Adipose tissue (tissue), 3 donors: Measurements from ENCODE around the gene CRYBG2. TPM values are rescaled to one million over a fixed set of nuclear protein-coding genes. Genes with fewer than 3 reads are reported as not detected.
A peak's percentile ranks its signal among the peaks of the same experiment; 100 is the strongest.

ENCODE experiments used
- H3K27ac ChIP-seq: one replicate; pipeline ENCODE4 v1.5.1; 2013; ENCODE audit warnings: low read depth, low read length
- WGBS, 3 donors: extraction: QIAGEN DNeasy Blood & Tissue Kit; methylation state at CpG; one replicate each; pipeline ENCODE4 v1.1.7; 2013; 5-methylcytosine and 5-hydroxymethylcytosine counted together
- polyA plus RNA-seq, 3 donors: library from polyadenylated mRNA; stranded (reverse); fragments of 200-250 nt; gene quantifications; one replicate each; pipeline ENCODE4 v1.2.3, GENCODE V29; 2013
- donor health status: healthy with polysubstance abuse.
- donor health status: Bipolar disorder and iron deficiency.
- donor health status: healthy.

The CRYBG2 gene
- polyA plus RNA-seq, 3 donors, result 0.14 to 0.18 TPM; not detected in 1

GRCh38 chr1:26289158-26290059 is 64.5 kb downstream of the CRYBG2 start:
- H3K27ac ChIP-seq, result no peak overlapping the region
- 62 to 89% (median 71%) methylated on average over 21 of the region's 21 CpGs for WGBS, 3 donors

- WGBS, 3 donors, result 32 to 62% (median 37%) methylated on average over 5 of the region's 5 CpGs
- peak overlapping the region; percentile 52 for H3K27ac ChIP-seq
Observed at GRCh38 chr1:26288311-26288941, 65.5 kb downstream of the CRYBG2 start.

GRCh38 chr1:26287811-26288210 is 66.1 kb downstream of the CRYBG2 start:
- 68 to 93% (median 75%) methylated on average over 5 of the region's 5 CpGs for WGBS, 3 donors
- H3K27ac ChIP-seq, result no peak overlapping the region

- 27 to 72% (median 30%) methylated on average over 8 of the region's 8 CpGs for WGBS, 3 donors
Observed at GRCh38 chr1:26287033-26287711, 66.8 kb downstream of the CRYBG2 start.

GRCh38 chr1:26286064-26286416 is 67.9 kb downstream of the CRYBG2 start:
- no peak overlapping the region for H3K27ac ChIP-seq

More at GRCh38 chr1:26287033-26287711, 66.8 kb downstream of the CRYBG2 start:
- H3K27ac ChIP-seq, result no peak overlapping the region

GRCh38 chr1:26285366-26286063 is 68.4 kb downstream of the CRYBG2 start:
- 77 to 87% (median 83%) methylated on average over 19 of the region's 19 CpGs for WGBS, 3 donors
- no peak overlapping the region for H3K27ac ChIP-seq

More at GRCh38 chr1:26286064-26286416, 67.9 kb downstream of the CRYBG2 start:
- WGBS, 3 donors, result 76 to 93% (median 91%) methylated on average over 2 of the region's 2 CpGs

GRCh38 chr1:26284597-26285347 is 69.2 kb downstream of the CRYBG2 start:
- H3K27ac ChIP-seq, result no peak overlapping the region
- 27 to 56% (median 29%) methylated on average over 22 of the region's 22 CpGs for WGBS, 3 donors

- no peak overlapping the region for H3K27ac ChIP-seq
- WGBS, 3 donors, result 83 to 88% (median 83%) methylated on average over 12 of the region's 12 CpGs
Observed at GRCh38 chr1:26283871-26284596, 69.9 kb downstream of the CRYBG2 start.

- no peak overlapping the region for H3K27ac ChIP-seq
- 66 to 67% (median 66%) methylated on average over 4 of the region's 4 CpGs for WGBS, 3 donors
Observed at GRCh38 chr1:26283279-26283853, 70.6 kb downstream of the CRYBG2 start.

- H3K27ac ChIP-seq, result no peak overlapping the region
- WGBS, 3 donors, result 81 to 82% (median 81%) methylated on average over 21 to 22 of the region's 22 CpGs
Observed at GRCh38 chr1:26282401-26282918, 71.5 kb downstream of the CRYBG2 start.

GRCh38 chr1:26281971-26282370 is 72.0 kb downstream of the CRYBG2 start:
- 36 to 59% (median 39%) methylated on average over 11 to 15 of the region's 15 CpGs for WGBS, 3 donors

GRCh38 chr1:26281091-26281958 is 72.6 kb downstream of the CRYBG2 start:
- WGBS, 3 donors, result 81 to 96% (median 90%) methylated on average over 5 of the region's 5 CpGs
- no peak overlapping the region for H3K27ac ChIP-seq

More at GRCh38 chr1:26281971-26282370, 72.0 kb downstream of the CRYBG2 start:
- no peak overlapping the region for H3K27ac ChIP-seq

GRCh38 chr1:26280333-26281042 is 73.4 kb downstream of the CRYBG2 start:
- 26 to 34% (median 29%) methylated on average over 16 to 20 of the region's 20 CpGs for WGBS, 3 donors
- H3K27ac ChIP-seq, result peak overlapping the region; percentile 75

- peak within 1 kb of the TSS; percentile 75 for H3K27ac ChIP-seq
- WGBS, 3 donors, result 1 to 2% (median 1%) methylated on average over 56 to 66 of the region's 66 CpGs
Observed at GRCh38 chr1:26279456-26280332, 74.2 kb downstream of the CRYBG2 start, which contains the start of gene SH3BGRL3. TSS of gene SH3BGRL3 (plus strand) at chr1:26280086. CDS start at chr1:26280156, 70 bp downstream.
